ENCODE measurements around the gene SYT14. TPM values are rescaled to one million over a fixed set of nuclear protein-coding genes. Genes with fewer than 3 reads are reported as not detected.
"Not testable (repeated sequence)": the region's sequence is repeated elsewhere in the genome, so short reads cannot be mapped to it uniquely, and the experiment has no call there.

The SYT14 gene
- polyA plus RNA-seq, 1 donor from 2014 or later, result 21.9 TPM

- Histone ChIP-seq H3K4me3 (ENCODE audit: low read length) (no peak overlapping the region), H3F3A (ENCODE audit: insufficient read depth, low read length, poor library complexity, severe bottlenecking) (no peaks in the 10 kb centered on the region), H3K36me3 (ENCODE audit: insufficient read depth, low read length) (peaks cover 4% of the 10 kb centered on the region), H3K27me3 (ENCODE audit: insufficient read depth, low read depth, low read length) (no peaks in the 10 kb centered on the region), H3K9ac (ENCODE audit: low read length) (no peak overlapping the region), H3K9me2 (ENCODE audit: insufficient read depth, low read length) (no peaks in the 10 kb centered on the region), H2AFZ (ENCODE audit: low read depth, low read length) (no peak overlapping the region), H3K79me2 (replicated peaks; ENCODE audit: insufficient read depth, low read length) (no peaks in the 10 kb centered on the region), H3K9me3 (ENCODE audit: low read length) (no peaks in the 10 kb centered on the region), H3K4me2 (ENCODE audit: low read length) (no peak overlapping the region), H3K27ac (ENCODE audit: low read length) (no peak overlapping the region), H4K20me1 (ENCODE audit: insufficient read depth) (no peaks in the 10 kb centered on the region)
- TF ChIP-seq EP300 (conservative IDR thresholded peaks at IDR 0.05; ENCODE audit: poor library complexity, severe bottlenecking), result peak; percentile 14
- TF ChIP-seq CTCF (IDR thresholded peaks at IDR 0.05; ENCODE audit: poor library complexity, severe bottlenecking), result no peak
These were observed 161.9 kb downstream of the SYT14 start for GRCh38 chr1:210099921-210100320.

- Histone ChIP-seq H3K9me3 (ENCODE audit: low read length) (no peaks in the 10 kb centered on the region), H3K4me2 (ENCODE audit: low read length) (no peak overlapping the region), H4K20me1 (ENCODE audit: insufficient read depth) (no peaks in the 10 kb centered on the region), H3K36me3 (ENCODE audit: insufficient read depth, low read length) (peaks cover 4% of the 10 kb centered on the region), H3K27me3 (ENCODE audit: insufficient read depth, low read depth, low read length) (no peaks in the 10 kb centered on the region), H3K27ac (ENCODE audit: low read length) (no peak overlapping the region), H3K79me2 (replicated peaks; ENCODE audit: insufficient read depth, low read length) (no peaks in the 10 kb centered on the region), H3K9ac (ENCODE audit: low read length) (no peak overlapping the region), H3K4me3 (ENCODE audit: low read length) (no peak overlapping the region), H3F3A (ENCODE audit: insufficient read depth, low read length, poor library complexity, severe bottlenecking) (no peaks in the 10 kb centered on the region), H3K9me2 (ENCODE audit: insufficient read depth, low read length) (no peaks in the 10 kb centered on the region), H2AFZ (ENCODE audit: low read depth, low read length) (no peak overlapping the region)
- TF ChIP-seq EP300 (conservative IDR thresholded peaks at IDR 0.05; ENCODE audit: poor library complexity, severe bottlenecking), result no peak
- no peak for TF ChIP-seq EZH2 (IDR thresholded peaks at IDR 0.05; ENCODE audit: borderline replicate concordance, insufficient read depth, low read length, poor library complexity, severe bottlenecking)
These were observed 166.1 kb downstream of the SYT14 start for GRCh38 chr1:210104103-210104502.

- H3K4me3 ChIP-seq (ENCODE audit: low read length); H3K27me3 ChIP-seq (ENCODE audit: insufficient read depth, low read depth, low read length); H3K9me2 ChIP-seq (ENCODE audit: insufficient read depth, low read length); H3K27ac ChIP-seq (ENCODE audit: low read length); H3K9me3 ChIP-seq (ENCODE audit: low read length); H3K36me3 ChIP-seq (ENCODE audit: insufficient read depth, low read length); H3K9ac ChIP-seq (ENCODE audit: low read length); H3F3A ChIP-seq (ENCODE audit: insufficient read depth, low read length, poor library complexity, severe bottlenecking); H3K4me2 ChIP-seq (ENCODE audit: low read length); H3K79me2 ChIP-seq (replicated peaks; ENCODE audit: insufficient read depth, low read length); H2AFZ ChIP-seq (ENCODE audit: low read depth, low read length); H4K20me1 ChIP-seq (ENCODE audit: insufficient read depth): not testable (repeated sequence)
These were observed 174.9 kb downstream of the SYT14 start for GRCh38 chr1:210112906-210113305.

- Histone ChIP-seq H3K79me2 (replicated peaks; ENCODE audit: insufficient read depth, low read length) (no peaks in the 10 kb centered on the region), H4K20me1 (ENCODE audit: insufficient read depth) (no peaks in the 10 kb centered on the region), H3K9me3 (ENCODE audit: low read length) (no peaks in the 10 kb centered on the region), H3K9me2 (ENCODE audit: insufficient read depth, low read length) (no peaks in the 10 kb centered on the region), H3K9ac (ENCODE audit: low read length) (no peak overlapping the region), H3K4me2 (ENCODE audit: low read length) (no peak overlapping the region), H3K4me3 (ENCODE audit: low read length) (no peak overlapping the region), H3K36me3 (ENCODE audit: insufficient read depth, low read length) (no peaks in the 10 kb centered on the region), H3F3A (ENCODE audit: insufficient read depth, low read length, poor library complexity, severe bottlenecking) (no peaks in the 10 kb centered on the region), H2AFZ (ENCODE audit: low read depth, low read length) (no peak overlapping the region), H3K27ac (ENCODE audit: low read length) (no peak overlapping the region), H3K27me3 (ENCODE audit: insufficient read depth, low read depth, low read length) (no peaks in the 10 kb centered on the region)
- TF ChIP-seq POLR2AphosphoS5 (IDR thresholded peaks at IDR 0.05), result no peak
- no peak for TF ChIP-seq SMC3 (conservative IDR thresholded peaks at IDR 0.05; ENCODE audit: poor library complexity)
- no peak for TF ChIP-seq RAD21 (conservative IDR thresholded peaks at IDR 0.05)
- TF ChIP-seq TAF1 (IDR thresholded peaks at IDR 0.05; ENCODE audit: low read depth), result no peak
- no peak for TF ChIP-seq EZH2 (IDR thresholded peaks at IDR 0.05; ENCODE audit: borderline replicate concordance, insufficient read depth, low read length, poor library complexity, severe bottlenecking)
- no peak for TF ChIP-seq MXI1 (conservative IDR thresholded peaks at IDR 0.05; ENCODE audit: poor library complexity, severe bottlenecking)
- no peak for TF ChIP-seq CTCF (IDR thresholded peaks at IDR 0.05; ENCODE audit: poor library complexity, severe bottlenecking)
- TF ChIP-seq EP300 (conservative IDR thresholded peaks at IDR 0.05; ENCODE audit: poor library complexity, severe bottlenecking), result no peak
- no peak for TF ChIP-seq REST (IDR thresholded peaks at IDR 0.05; ENCODE audit: borderline replicate concordance)
These were observed 179.2 kb downstream of the SYT14 start for GRCh38 chr1:210117198-210117597.

All from neural cell (in vitro differentiated cells).